Measurements from ENCODE around the gene ACTC1.

GRCh38 chr15:34749691-34750090 is 45.7 kb downstream of the ACTC1 start:
- TF ChIP-seq, protein P1, sequence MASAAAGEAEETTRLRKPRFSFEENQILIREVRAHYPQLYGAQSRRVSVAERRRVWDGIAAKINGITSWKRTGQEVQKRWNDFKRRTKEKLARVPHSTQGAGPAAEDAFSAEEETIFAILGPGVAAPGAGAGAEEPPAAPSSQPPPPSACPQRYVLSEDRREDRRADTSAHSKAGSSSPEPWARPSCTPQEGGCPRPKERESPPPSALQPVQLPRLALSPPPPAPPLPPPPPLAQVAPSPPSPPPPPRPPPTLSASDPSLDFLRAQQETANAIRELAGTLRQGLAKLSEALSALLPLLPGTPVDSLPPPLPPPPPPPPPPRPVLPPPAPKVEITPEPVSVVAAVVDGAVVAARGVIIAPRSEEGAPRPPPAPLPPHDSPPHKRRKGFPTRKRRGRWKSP (CRISPR knock-in tag; IDR thresholded peaks at IDR 0.05), result no peak
- TF ChIP-seq, protein P2, sequence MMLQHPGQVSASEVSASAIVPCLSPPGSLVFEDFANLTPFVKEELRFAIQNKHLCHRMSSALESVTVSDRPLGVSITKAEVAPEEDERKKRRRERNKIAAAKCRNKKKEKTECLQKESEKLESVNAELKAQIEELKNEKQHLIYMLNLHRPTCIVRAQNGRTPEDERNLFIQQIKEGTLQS (CRISPR knock-in tag; IDR thresholded peaks at IDR 0.05), result no peak
- TF ChIP-seq BHLHE40 (IDR thresholded peaks at IDR 0.05; ENCODE audit: low read length) (no peak), ZNF253 (CRISPR knock-in tag; IDR thresholded peaks at IDR 0.05; ENCODE audit: borderline replicate concordance) (no peak), CREM (IDR thresholded peaks at IDR 0.05) (no peak), CREM (CRISPR knock-in tag; IDR thresholded peaks at IDR 0.05) (no peak), PCBP1 (IDR thresholded peaks at IDR 0.05; ENCODE audit: borderline replicate concordance, low read depth, low read length) (no peak), ZNF629 (CRISPR knock-in tag; conservative IDR thresholded peaks at IDR 0.05) (no peak), NCOA1 (CRISPR knock-in tag; IDR thresholded peaks at IDR 0.05) (no peak), JUNB (CRISPR knock-in tag; IDR thresholded peaks at IDR 0.05; ENCODE audit: borderline replicate concordance) (no peak), ZBTB26 (CRISPR knock-in tag; IDR thresholded peaks at IDR 0.05; ENCODE audit: borderline replicate concordance) (no peak), HCFC1 (IDR thresholded peaks at IDR 0.05; ENCODE audit: low read depth, low read length) (no peak)

All from HepG2 (cell line).